HepG2 (cell line): ENCODE data around the gene SNAI3. TPM values are rescaled to one million over a fixed set of nuclear protein-coding genes. Genes with fewer than 3 reads are reported as not detected.

Experiments used
- EEA1 ChIP-seq: sonication (generic); formaldehyde crosslinking; IDR thresholded peaks from 2 replicates; pipeline ENCODE4 v1.5.1; 2020; ENCODE audit warnings: mild to moderate bottlenecking, missing genetic modification reagents, borderline replicate concordance
- ERF ChIP-seq: IDR thresholded peaks from 2 replicates; pipeline ENCODE4 v1.6.1; 2018; ENCODE audit warnings: missing biosample characterization, missing genetic modification reagents
- ETV5 ChIP-seq: IDR thresholded peaks from 2 replicates; pipeline ENCODE4 v1.6.1; 2018; ENCODE audit warnings: missing biosample characterization, missing genetic modification reagents, inconsistent platforms, borderline replicate concordance
- FLYWCH1 ChIP-seq: sonication (generic); formaldehyde crosslinking; IDR thresholded peaks from 2 replicates; pipeline ENCODE4 v1.8.1; 2023; ENCODE audit warnings: mild to moderate bottlenecking, missing genetic modification reagents
- GPN1 ChIP-seq: sonication (generic); formaldehyde crosslinking; IDR thresholded peaks from 2 replicates; pipeline ENCODE4 v1.5.1; 2020; ENCODE audit warnings: missing genetic modification reagents, borderline replicate concordance
- KLF9 ChIP-seq: IDR thresholded peaks from 2 replicates; pipeline ENCODE4 v1.6.1; 2016; ENCODE audit warnings: low read depth
- MIER2 ChIP-seq: IDR thresholded peaks from 2 replicates; pipeline ENCODE4 v1.6.1; 2016; ENCODE audit warnings: missing biosample characterization, missing genetic modification reagents
- NR2F6 ChIP-seq, 2 experiments: IDR thresholded peaks; 2 replicates each; pipeline ENCODE4 v1.6.1; 2016; ENCODE audit warnings: antibody characterized with exemption in 1 of 2, mild to moderate bottlenecking in 1 of 2
- REL ChIP-seq: sonication (generic); formaldehyde crosslinking; conservative IDR thresholded peaks from 2 replicates; pipeline ENCODE4 v1.8.0; 2022; ENCODE audit warnings: mild to moderate bottlenecking, missing genetic modification reagents, moderate library complexity
- RFX1 ChIP-seq: fragments of 450-650 bp; IDR thresholded peaks from 2 replicates; pipeline ENCODE4 v1.6.1; 2017
- SIX1 ChIP-seq: sonication (generic); formaldehyde crosslinking; IDR thresholded peaks from 2 replicates; pipeline ENCODE4 v1.4.0; 2020; ENCODE audit warnings: missing genetic modification reagents, borderline replicate concordance
- TBX2 ChIP-seq: sonication (generic); formaldehyde crosslinking; IDR thresholded peaks from 2 replicates; pipeline ENCODE4 v1.5.0; 2020; ENCODE audit warnings: missing genetic modification reagents, mild to moderate bottlenecking, borderline replicate concordance
- ZFP36 ChIP-seq: fragments of 150-350 bp; IDR thresholded peaks from 2 replicates; pipeline ENCODE4 v1.6.1; 2018; ENCODE audit warnings: borderline replicate concordance, low read length, low read depth; ENCODE audit not compliant: partially characterized antibody
- ZNF160 ChIP-seq: sonication (generic); formaldehyde crosslinking; IDR thresholded peaks from 2 replicates; pipeline ENCODE4 v1.8.0; 2022; ENCODE audit warnings: mild to moderate bottlenecking, inconsistent platforms, missing genetic modification reagents
- ZSCAN21 ChIP-seq: sonication (generic); formaldehyde crosslinking; IDR thresholded peaks from 2 replicates; pipeline ENCODE4 v1.8.0; 2022; ENCODE audit warnings: mild to moderate bottlenecking, missing genetic modification reagents, moderate library complexity, borderline replicate concordance
- polyA plus RNA-seq, 8 experiments: library from polyadenylated mRNA; depleted of rRNA in 3 of 8; stranded (reverse) in 7 of 8; unstranded in 1 of 8; fragments of >200 nt; fragmentation: Illumina TruSeq in 4 of 8; extraction: Trizol in 4 of 8; gene quantifications; 2 replicates each; pipeline versions ENCODE4 v1.2.1 to v1.2.3, GENCODE V29; 2011 to 2016; ENCODE audit warnings: low read depth in 4 of 8, missing spikeins in 1 of 8, mixed read lengths in 1 of 8; ENCODE audit not compliant: insufficient read depth in 1 of 8
- total RNA-seq, 5 experiments: library from RNA; depleted of rRNA; stranded (reverse); fragments of >200 nt; fragmentation: Illumina TruSeq; extraction: Trizol; gene quantifications; 2 replicates each; pipeline ENCODE4 v1.2.3, GENCODE V29; 2016; ENCODE audit warnings: low read depth in 1 of 5
- TF ChIP-seq, protein P1 (sequence below): IDR thresholded peaks from 2 replicates; pipeline ENCODE4 v1.4.0; 2020; ENCODE audit warnings: mild to moderate bottlenecking, missing genetic modification reagents
- TF ChIP-seq, protein P2 (sequence below): sonication (generic); formaldehyde crosslinking; conservative IDR thresholded peaks from 2 replicates; pipeline ENCODE4 v1.8.1; 2023; ENCODE audit warnings: missing genetic modification reagents
- TF ChIP-seq, protein P3 (sequence below): sonication (generic); formaldehyde crosslinking; IDR thresholded peaks from 2 replicates; pipeline ENCODE4 v1.4.0; 2020; ENCODE audit warnings: missing genetic modification reagents
- TF ChIP-seq, protein P4 (sequence below): sonication (generic); formaldehyde crosslinking; IDR thresholded peaks from 2 replicates; pipeline ENCODE4 v1.8.1; 2023; ENCODE audit warnings: mild to moderate bottlenecking, moderate library complexity, missing genetic modification reagents
- TF ChIP-seq, protein P5 (sequence below): sonication (generic); formaldehyde crosslinking; IDR thresholded peaks from 2 replicates; pipeline ENCODE4 v1.8.0; 2022; ENCODE audit warnings: low read depth, missing genetic modification reagents

SNAI3 gene
- total and polyA plus RNA-seq, 2 of the 13 experiments (the other 11 are each of a cell fraction or from before 2014, with no cell fraction given), result 0.09 to 0.18 TPM

DNA sequence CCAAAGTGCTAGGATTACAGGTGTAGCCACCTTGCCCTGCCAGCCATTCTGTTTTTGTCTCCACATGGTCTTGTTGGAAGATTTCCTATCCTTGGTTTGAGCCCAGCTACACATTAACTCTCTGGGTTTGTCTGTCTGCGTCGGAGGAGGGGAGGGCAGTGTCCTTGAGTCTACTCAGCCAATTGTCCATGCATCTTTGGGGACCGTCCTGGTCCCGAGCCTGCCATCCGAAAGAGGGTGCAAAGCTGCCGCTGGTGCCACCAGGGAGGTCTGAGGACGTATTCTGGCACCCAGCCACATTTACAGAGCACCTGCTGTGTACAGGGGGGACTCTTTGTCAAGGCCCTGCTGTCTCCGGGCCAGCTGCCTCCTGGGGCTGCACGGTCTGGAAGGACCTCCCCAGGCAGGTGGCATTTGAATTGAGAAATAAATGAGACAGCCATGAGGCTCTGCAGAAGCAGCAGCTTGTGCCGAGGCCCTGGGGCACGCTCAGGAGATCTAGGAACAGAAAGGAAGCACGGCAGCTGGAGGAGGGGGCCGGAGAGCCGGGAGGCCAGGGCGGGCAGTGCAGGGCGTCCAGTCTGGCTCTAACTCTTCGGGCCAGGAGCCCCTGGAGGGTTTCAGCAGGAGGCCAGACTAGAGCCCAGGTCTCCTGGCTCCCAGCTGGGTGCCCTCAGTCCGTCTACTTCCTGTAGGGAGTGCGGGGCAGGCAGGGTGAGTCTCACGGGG is 36.9 kb downstream of the SNAI3 start (continued):
- TF ChIP-seq ZNF160 (0 out of 2 replicates have a peak, but pooled peaks have one; percentile 1), FLYWCH1 (no peak), SIX1 (CRISPR knock-in tag) (no peak), ERF (CRISPR knock-in tag) (peak; percentile 18; the same call in 1 of the 2 replicates), TBX2 (CRISPR knock-in tag) (peak; percentile 66; the same call in 1 of the 2 replicates), MIER2 (CRISPR knock-in tag) (no peak), ETV5 (CRISPR knock-in tag) (no peak), EEA1 (peak; percentile 46; the same call in 1 of the 2 replicates), NR2F6 (IDR thresholded peaks at IDR 0.05) (no peak), NR2F6 (CRISPR knock-in tag; IDR thresholded peaks at IDR 0.05) (no peak), RFX1 (no peak), REL (CRISPR knock-in tag) (no peak), KLF9 (CRISPR knock-in tag) (no peak), GPN1 (CRISPR knock-in tag) (no peak), ZSCAN21 (0 out of 2 replicates have a peak, but pooled peaks have one; percentile 9), ZFP36 (no peak)
- TF ChIP-seq, protein P1, sequence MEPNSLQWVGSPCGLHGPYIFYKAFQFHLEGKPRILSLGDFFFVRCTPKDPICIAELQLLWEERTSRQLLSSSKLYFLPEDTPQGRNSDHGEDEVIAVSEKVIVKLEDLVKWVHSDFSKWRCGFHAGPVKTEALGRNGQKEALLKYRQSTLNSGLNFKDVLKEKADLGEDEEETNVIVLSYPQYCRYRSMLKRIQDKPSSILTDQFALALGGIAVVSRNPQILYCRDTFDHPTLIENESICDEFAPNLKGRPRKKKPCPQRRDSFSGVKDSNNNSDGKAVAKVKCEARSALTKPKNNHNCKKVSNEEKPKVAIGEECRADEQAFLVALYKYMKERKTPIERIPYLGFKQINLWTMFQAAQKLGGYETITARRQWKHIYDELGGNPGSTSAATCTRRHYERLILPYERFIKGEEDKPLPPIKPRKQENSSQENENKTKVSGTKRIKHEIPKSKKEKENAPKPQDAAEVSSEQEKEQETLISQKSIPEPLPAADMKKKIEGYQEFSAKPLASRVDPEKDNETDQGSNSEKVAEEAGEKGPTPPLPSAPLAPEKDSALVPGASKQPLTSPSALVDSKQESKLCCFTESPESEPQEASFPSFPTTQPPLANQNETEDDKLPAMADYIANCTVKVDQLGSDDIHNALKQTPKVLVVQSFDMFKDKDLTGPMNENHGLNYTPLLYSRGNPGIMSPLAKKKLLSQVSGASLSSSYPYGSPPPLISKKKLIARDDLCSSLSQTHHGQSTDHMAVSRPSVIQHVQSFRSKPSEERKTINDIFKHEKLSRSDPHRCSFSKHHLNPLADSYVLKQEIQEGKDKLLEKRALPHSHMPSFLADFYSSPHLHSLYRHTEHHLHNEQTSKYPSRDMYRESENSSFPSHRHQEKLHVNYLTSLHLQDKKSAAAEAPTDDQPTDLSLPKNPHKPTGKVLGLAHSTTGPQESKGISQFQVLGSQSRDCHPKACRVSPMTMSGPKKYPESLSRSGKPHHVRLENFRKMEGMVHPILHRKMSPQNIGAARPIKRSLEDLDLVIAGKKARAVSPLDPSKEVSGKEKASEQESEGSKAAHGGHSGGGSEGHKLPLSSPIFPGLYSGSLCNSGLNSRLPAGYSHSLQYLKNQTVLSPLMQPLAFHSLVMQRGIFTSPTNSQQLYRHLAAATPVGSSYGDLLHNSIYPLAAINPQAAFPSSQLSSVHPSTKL (CRISPR knock-in tag), result peak; percentile 16; the same call in 1 of the 2 replicates
- TF ChIP-seq, protein P2, sequence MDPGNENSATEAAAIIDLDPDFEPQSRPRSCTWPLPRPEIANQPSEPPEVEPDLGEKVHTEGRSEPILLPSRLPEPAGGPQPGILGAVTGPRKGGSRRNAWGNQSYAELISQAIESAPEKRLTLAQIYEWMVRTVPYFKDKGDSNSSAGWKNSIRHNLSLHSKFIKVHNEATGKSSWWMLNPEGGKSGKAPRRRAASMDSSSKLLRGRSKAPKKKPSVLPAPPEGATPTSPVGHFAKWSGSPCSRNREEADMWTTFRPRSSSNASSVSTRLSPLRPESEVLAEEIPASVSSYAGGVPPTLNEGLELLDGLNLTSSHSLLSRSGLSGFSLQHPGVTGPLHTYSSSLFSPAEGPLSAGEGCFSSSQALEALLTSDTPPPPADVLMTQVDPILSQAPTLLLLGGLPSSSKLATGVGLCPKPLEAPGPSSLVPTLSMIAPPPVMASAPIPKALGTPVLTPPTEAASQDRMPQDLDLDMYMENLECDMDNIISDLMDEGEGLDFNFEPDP (CRISPR knock-in tag), result no peak
- TF ChIP-seq, protein P3, sequence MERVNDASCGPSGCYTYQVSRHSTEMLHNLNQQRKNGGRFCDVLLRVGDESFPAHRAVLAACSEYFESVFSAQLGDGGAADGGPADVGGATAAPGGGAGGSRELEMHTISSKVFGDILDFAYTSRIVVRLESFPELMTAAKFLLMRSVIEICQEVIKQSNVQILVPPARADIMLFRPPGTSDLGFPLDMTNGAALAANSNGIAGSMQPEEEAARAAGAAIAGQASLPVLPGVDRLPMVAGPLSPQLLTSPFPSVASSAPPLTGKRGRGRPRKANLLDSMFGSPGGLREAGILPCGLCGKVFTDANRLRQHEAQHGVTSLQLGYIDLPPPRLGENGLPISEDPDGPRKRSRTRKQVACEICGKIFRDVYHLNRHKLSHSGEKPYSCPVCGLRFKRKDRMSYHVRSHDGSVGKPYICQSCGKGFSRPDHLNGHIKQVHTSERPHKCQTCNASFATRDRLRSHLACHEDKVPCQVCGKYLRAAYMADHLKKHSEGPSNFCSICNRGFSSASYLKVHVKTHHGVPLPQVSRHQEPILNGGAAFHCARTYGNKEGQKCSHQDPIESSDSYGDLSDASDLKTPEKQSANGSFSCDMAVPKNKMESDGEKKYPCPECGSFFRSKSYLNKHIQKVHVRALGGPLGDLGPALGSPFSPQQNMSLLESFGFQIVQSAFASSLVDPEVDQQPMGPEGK, result peak; percentile 58
- TF ChIP-seq, protein P4, sequence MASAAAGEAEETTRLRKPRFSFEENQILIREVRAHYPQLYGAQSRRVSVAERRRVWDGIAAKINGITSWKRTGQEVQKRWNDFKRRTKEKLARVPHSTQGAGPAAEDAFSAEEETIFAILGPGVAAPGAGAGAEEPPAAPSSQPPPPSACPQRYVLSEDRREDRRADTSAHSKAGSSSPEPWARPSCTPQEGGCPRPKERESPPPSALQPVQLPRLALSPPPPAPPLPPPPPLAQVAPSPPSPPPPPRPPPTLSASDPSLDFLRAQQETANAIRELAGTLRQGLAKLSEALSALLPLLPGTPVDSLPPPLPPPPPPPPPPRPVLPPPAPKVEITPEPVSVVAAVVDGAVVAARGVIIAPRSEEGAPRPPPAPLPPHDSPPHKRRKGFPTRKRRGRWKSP (CRISPR knock-in tag), result no peak
- TF ChIP-seq, protein P5, sequence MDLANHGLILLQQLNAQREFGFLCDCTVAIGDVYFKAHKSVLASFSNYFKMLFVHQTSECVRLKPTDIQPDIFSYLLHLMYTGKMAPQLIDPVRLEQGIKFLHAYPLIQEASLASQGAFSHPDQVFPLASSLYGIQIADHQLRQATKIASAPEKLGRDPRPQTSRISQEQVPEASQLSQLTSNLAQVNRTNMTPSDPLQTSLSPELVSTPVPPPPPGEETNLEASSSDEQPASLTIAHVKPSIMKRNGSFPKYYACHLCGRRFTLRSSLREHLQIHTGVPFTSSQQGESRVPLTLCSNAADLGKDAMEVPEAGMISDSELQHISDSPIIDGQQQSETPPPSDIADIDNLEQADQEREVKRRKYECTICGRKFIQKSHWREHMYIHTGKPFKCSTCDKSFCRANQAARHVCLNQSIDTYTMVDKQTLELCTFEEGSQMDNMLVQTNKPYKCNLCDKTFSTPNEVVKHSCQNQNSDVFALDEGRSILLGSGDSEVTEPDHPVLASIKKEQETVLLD (CRISPR knock-in tag), result no peak
